ENCODE data around the gene FADS1.

Gene FADS1

GRCh38 chr11:61838921-61839320, 22.1 kb upstream of the FADS1 start:
- Mint-ChIP-seq H3K9me3 (no peaks in the 10 kb centered on the region), H3K4me3 (no peak overlapping the region), H3K36me3 (ENCODE audit: insufficient read depth) (peaks cover 19% of the 10 kb centered on the region), H3K27ac (peak overlapping the region in 1 of 2 donors; percentile 38), H3K4me1 (ENCODE audit: low read depth in 2 of 2) (peaks cover 12 to 17% of the 10 kb centered on the region in 2 donors), H3K27me3 (no peaks in the 10 kb centered on the region)
- ATAC-seq (replicated peaks) (no peak), DNase-seq (no peak)

GRCh38 chr11:61838501-61838900, 21.7 kb upstream of the FADS1 start:
- DNase-seq (no peak), ATAC-seq (replicated peaks) (no peak)
- H3K36me3 Mint-ChIP-seq (ENCODE audit: insufficient read depth): peaks cover 15% of the 10 kb centered on the region
- no peak overlapping the region for H3K4me3 Mint-ChIP-seq
- H3K9me3 Mint-ChIP-seq: no peaks in the 10 kb centered on the region
- no peaks in the 10 kb centered on the region for H3K27me3 Mint-ChIP-seq
- H3K27ac Mint-ChIP-seq: peak overlapping the region in 1 of 2 donors; percentile 38
- H3K4me1 Mint-ChIP-seq (ENCODE audit: low read depth in 2 of 2): peaks cover 17 to 22% of the 10 kb centered on the region in 2 donors

GRCh38 chr11:61837411-61838005, 20.7 kb upstream of the FADS1 start:
- no peaks in the 10 kb centered on the region for H3K9me3 Mint-ChIP-seq
- H3K27me3 Mint-ChIP-seq: no peaks in the 10 kb centered on the region
- peaks cover 18 to 27% of the 10 kb centered on the region in 2 donors for H3K4me1 Mint-ChIP-seq (ENCODE audit: low read depth in 2 of 2)
- no peak for ATAC-seq (replicated peaks)
- H3K4me3 Mint-ChIP-seq: no peak overlapping the region
- peaks cover 12% of the 10 kb centered on the region for H3K36me3 Mint-ChIP-seq (ENCODE audit: insufficient read depth)
- no peak for DNase-seq
- peak overlapping the region in 1 of 2 donors; percentile 95 for H3K27ac Mint-ChIP-seq

- H3K27me3 Mint-ChIP-seq: no peaks in the 10 kb centered on the region
- no peak for ATAC-seq (replicated peaks)
- H3K9me3 Mint-ChIP-seq: no peaks in the 10 kb centered on the region
- peak overlapping the region; percentile 89 to 95 for H3K27ac Mint-ChIP-seq
- no peak for DNase-seq
- no peak overlapping the region for H3K4me3 Mint-ChIP-seq
- H3K36me3 Mint-ChIP-seq (ENCODE audit: insufficient read depth): peaks cover under 1% of the 10 kb centered on the region
- H3K4me1 Mint-ChIP-seq (ENCODE audit: low read depth in 2 of 2): peaks cover 18 to 31% of the 10 kb centered on the region in 2 donors
These were observed 19.4 kb upstream of the FADS1 start for GRCh38 chr11:61836193-61836592.

- Mint-ChIP-seq H3K27me3 (no peaks in the 10 kb centered on the region), H3K27ac (peak overlapping the region; percentile 91 to 95), H3K9me3 (no peaks in the 10 kb centered on the region), H3K4me1 (ENCODE audit: low read depth in 2 of 2) (peaks cover 20 to 38% of the 10 kb centered on the region in 2 donors), H3K36me3 (ENCODE audit: insufficient read depth) (no peaks in the 10 kb centered on the region), H3K4me3 (peak overlapping the region; percentile 53 to 64)
- peak; percentile 97 for ATAC-seq (replicated peaks)
- peak; percentile 49 to 61 (median 54) for DNase-seq
These were observed 17.7 kb upstream of the FADS1 start for GRCh38 chr11:61834278-61835048.

GRCh38 chr11:61833926-61834277, 17.1 kb upstream of the FADS1 start:
- Mint-ChIP-seq H3K4me1 (ENCODE audit: low read depth in 2 of 2) (peaks cover 24 to 43% of the 10 kb centered on the region in 2 donors), H3K27ac (peak overlapping the region; percentile 91 to 95), H3K36me3 (ENCODE audit: insufficient read depth) (no peaks in the 10 kb centered on the region)

GRCh38 chr11:61833471-61833870, 16.7 kb upstream of the FADS1 start:
- no peaks in the 10 kb centered on the region for H3K9me3 Mint-ChIP-seq
- H3K27ac Mint-ChIP-seq: peak overlapping the region; percentile 91 to 95
- H3K4me1 Mint-ChIP-seq (ENCODE audit: low read depth in 2 of 2): peaks cover 26 to 45% of the 10 kb centered on the region in 2 donors
- no peaks in the 10 kb centered on the region for H3K27me3 Mint-ChIP-seq
- peak overlapping the region; percentile 53 to 64 for H3K4me3 Mint-ChIP-seq
- ATAC-seq (replicated peaks) (peak; percentile 14), DNase-seq (peak in 1 of 3 experiments; percentile 12)
- H3K36me3 Mint-ChIP-seq (ENCODE audit: insufficient read depth): no peaks in the 10 kb centered on the region

More at GRCh38 chr11:61833926-61834277, 17.1 kb upstream of the FADS1 start:
- H3K4me3 Mint-ChIP-seq: peak overlapping the region; percentile 53 to 64
- H3K27me3 Mint-ChIP-seq: no peaks in the 10 kb centered on the region
- no peak for ATAC-seq (replicated peaks)
- no peak for DNase-seq
- no peaks in the 10 kb centered on the region for H3K9me3 Mint-ChIP-seq

GRCh38 chr11:61832754-61833153, 16.0 kb upstream of the FADS1 start:
- Mint-ChIP-seq H3K4me1 (ENCODE audit: low read depth in 2 of 2) (peaks cover 33 to 49% of the 10 kb centered on the region in 2 donors), H3K4me3 (no peak overlapping the region)
- no peak for ATAC-seq (replicated peaks)

GRCh38 chr11:61832207-61832606, 15.4 kb upstream of the FADS1 start:
- Mint-ChIP-seq H3K4me3 (no peak overlapping the region), H3K27me3 (no peaks in the 10 kb centered on the region), H3K27ac (peak overlapping the region; percentile 52 to 84), H3K4me1 (ENCODE audit: low read depth in 2 of 2) (peaks cover 33 to 50% of the 10 kb centered on the region in 2 donors), H3K9me3 (no peaks in the 10 kb centered on the region), H3K36me3 (ENCODE audit: insufficient read depth) (no peaks in the 10 kb centered on the region)
- ATAC-seq (replicated peaks): no peak
- no peak for DNase-seq

More at GRCh38 chr11:61832754-61833153, 16.0 kb upstream of the FADS1 start:
- no peaks in the 10 kb centered on the region for H3K27me3 Mint-ChIP-seq
- no peaks in the 10 kb centered on the region for H3K36me3 Mint-ChIP-seq (ENCODE audit: insufficient read depth)
- DNase-seq: no peak
- peak overlapping the region in 1 of 2 donors; percentile 84 for H3K27ac Mint-ChIP-seq
- H3K9me3 Mint-ChIP-seq: no peaks in the 10 kb centered on the region

GRCh38 chr11:61830237-61831105, 13.7 kb upstream of the FADS1 start:
- ATAC-seq (replicated peaks) (no peak), DNase-seq (no peak)
- H3K27me3 Mint-ChIP-seq: peaks cover 4 to 7% of the 10 kb centered on the region in 2 donors
- H3K9me3 Mint-ChIP-seq: no peaks in the 10 kb centered on the region
- H3K4me3 Mint-ChIP-seq: peak overlapping the region; percentile 7 to 16
- no peaks in the 10 kb centered on the region for H3K36me3 Mint-ChIP-seq (ENCODE audit: insufficient read depth)
- peaks cover 33 to 46% of the 10 kb centered on the region in 2 donors for H3K4me1 Mint-ChIP-seq (ENCODE audit: low read depth in 2 of 2)
- H3K27ac Mint-ChIP-seq: peak overlapping the region in 1 of 2 donors; percentile 51

- ATAC-seq (replicated peaks): no peak
- Mint-ChIP-seq H3K27me3 (peaks cover 4 to 7% of the 10 kb centered on the region in 2 donors), H3K9me3 (no peaks in the 10 kb centered on the region), H3K4me1 (ENCODE audit: low read depth in 2 of 2) (peaks cover 30 to 43% of the 10 kb centered on the region in 2 donors), H3K4me3 (peak overlapping the region; percentile 87 to 91), H3K27ac (peak overlapping the region in 1 of 2 donors; percentile 30), H3K36me3 (ENCODE audit: insufficient read depth) (no peaks in the 10 kb centered on the region)
- DNase-seq: no peak
These were observed 13.0 kb upstream of the FADS1 start for GRCh38 chr11:61829806-61830205.

GRCh38 chr11:61828629-61829407, 12.0 kb upstream of the FADS1 start:
- DNase-seq: peak; percentile 16 to 30 (median 24)
- Mint-ChIP-seq H3K27ac (peak overlapping the region; percentile 30 to 82), H3K36me3 (ENCODE audit: insufficient read depth) (no peaks in the 10 kb centered on the region), H3K4me1 (ENCODE audit: low read depth in 2 of 2) (peaks cover 20 to 33% of the 10 kb centered on the region in 2 donors), H3K9me3 (no peaks in the 10 kb centered on the region), H3K27me3 (peaks cover 4 to 7% of the 10 kb centered on the region in 2 donors), H3K4me3 (peak overlapping the region; percentile 87 to 91)
- ATAC-seq (replicated peaks): peak; percentile 42

- no peak for ATAC-seq (replicated peaks)
- Mint-ChIP-seq H3K4me3 (peak overlapping the region; percentile 87 to 91), H3K27me3 (peaks cover 4 to 7% of the 10 kb centered on the region in 2 donors), H3K36me3 (ENCODE audit: insufficient read depth) (no peaks in the 10 kb centered on the region), H3K27ac (peak overlapping the region; percentile 30 to 82), H3K4me1 (ENCODE audit: low read depth in 2 of 2) (peaks cover 16 to 28% of the 10 kb centered on the region in 2 donors), H3K9me3 (no peaks in the 10 kb centered on the region)
- no peak for DNase-seq
These were observed 11.5 kb upstream of the FADS1 start for GRCh38 chr11:61828379-61828628.

All from effector memory CD8-positive, alpha-beta T cell (primary cell).